MM.1S (cell line): ENCODE measurements around the gene PYGM.

Source experiments
- DNase-seq: peaks from one replicate; pipeline ENCODE4 v3.0.0-alpha.2; 2015
- H2AFZ ChIP-seq: fragments of 300-600 bp; sonication (generic); 2 replicates; pipeline ENCODE4 v1.6.0; 2016; ENCODE audit warnings: antibody characterized with exemption, low read length
- H3F3A ChIP-seq: fragments of 300-600 bp; sonication (generic); 2 replicates; pipeline ENCODE4 v1.6.1; 2016; ENCODE audit warnings: mild to moderate bottlenecking, antibody characterized with exemption, low read length, moderate library complexity, mixed read lengths; ENCODE audit not compliant: insufficient read depth
- H3K27ac ChIP-seq: fragments of 300-600 bp; sonication (generic); 2 replicates; pipeline ENCODE4 v1.5.1; 2016; ENCODE audit warnings: mild to moderate bottlenecking, low read length
- H3K27me3 ChIP-seq: fragments of 300-600 bp; sonication (generic); replicated peaks from 2 replicates; pipeline ENCODE4 v1.6.0; 2016; ENCODE audit warnings: low read length; ENCODE audit not compliant: insufficient read depth
- H3K36me3 ChIP-seq: fragments of 300-600 bp; sonication (generic); replicated peaks from 2 replicates; pipeline ENCODE4 v1.6.1; 2016; ENCODE audit warnings: mild to moderate bottlenecking, low read length, mixed read lengths; ENCODE audit not compliant: insufficient read depth
- H3K4me1 ChIP-seq: fragments of 300-600 bp; sonication (generic); 2 replicates; pipeline ENCODE4 v1.6.1; 2016; ENCODE audit warnings: low read length, mixed read lengths
- H3K4me2 ChIP-seq: fragments of 300-600 bp; sonication (generic); 2 replicates; pipeline ENCODE4 v1.6.0; 2016; ENCODE audit warnings: low read depth, low read length
- H3K4me3 ChIP-seq: fragments of 300-600 bp; sonication (generic); 2 replicates; pipeline ENCODE4 v1.5.1; 2016; ENCODE audit warnings: low read length, mixed read lengths
- H3K79me2 ChIP-seq: fragments of 300-600 bp; sonication (generic); 2 replicates; pipeline ENCODE4 v1.6.1; 2016; ENCODE audit warnings: mixed run types, low read length, mixed read lengths
- H3K9ac ChIP-seq: fragments of 300-600 bp; sonication (generic); 2 replicates; pipeline ENCODE4 v1.6.1; 2016; ENCODE audit warnings: low read length, mixed read lengths
- H3K9me2 ChIP-seq: fragments of 300-600 bp; sonication (generic); replicated peaks from 2 replicates; pipeline ENCODE4 v1.6.1; 2016; ENCODE audit warnings: mild to moderate bottlenecking, low read length, mixed read lengths; ENCODE audit not compliant: insufficient read depth
- H3K9me3 ChIP-seq: fragments of 300-600 bp; sonication (generic); replicated peaks from 2 replicates; pipeline ENCODE4 v1.6.1; 2016; ENCODE audit warnings: mild to moderate bottlenecking, low read length, mixed read lengths; ENCODE audit not compliant: insufficient read depth
- H4K20me1 ChIP-seq: fragments of 300-600 bp; sonication (generic); 2 replicates; pipeline ENCODE4 v1.6.1; 2016; ENCODE audit warnings: mild to moderate bottlenecking, low read length, moderate library complexity, mixed read lengths; ENCODE audit not compliant: insufficient read depth
- CTCF ChIP-seq: fragments of 300-600 bp; sonication (generic); IDR thresholded peaks from 2 replicates; pipeline ENCODE4 v1.5.1; 2016; ENCODE audit warnings: antibody characterized with exemption, low read length, mixed read lengths
- EZH2 ChIP-seq: fragments of 300-600 bp; sonication (generic); optimal IDR thresholded peaks from 2 replicates; pipeline ENCODE3; 2017; ENCODE audit warnings: low read depth, mild to moderate bottlenecking, antibody characterized with exemption, low read length, mixed read lengths
- EZH2phosphoT487 ChIP-seq: fragments of 300-600 bp; sonication (generic); IDR thresholded peaks from 2 replicates; pipeline ENCODE4 v1.6.1; 2018; ENCODE audit warnings: antibody characterized with exemption, low read length

The PYGM gene

GRCh38 chr11:64721359-64721699, 38.4 kb downstream of the PYGM start:
- Histone ChIP-seq H3K79me2 (no peaks in the 10 kb centered on the region), H4K20me1 (no peaks in the 10 kb centered on the region), H3K27ac (no peak overlapping the region), H2AFZ (no peak overlapping the region), H3K4me2 (no peak overlapping the region), H3K4me1 (no peaks in the 10 kb centered on the region), H3K4me3 (no peak overlapping the region), H3K36me3 (no peaks in the 10 kb centered on the region), H3K9me3 (no peaks in the 10 kb centered on the region), H3F3A (no peaks in the 10 kb centered on the region), H3K9ac (no peak overlapping the region), H3K9me2 (no peaks in the 10 kb centered on the region), H3K27me3 (peaks cover 89% of the 10 kb centered on the region)
- no peak for DNase-seq
- TF ChIP-seq CTCF (no peak), EZH2 (no peak), EZH2phosphoT487 (no peak)

- no peak for DNase-seq
- no peak for TF ChIP-seq CTCF
- TF ChIP-seq EZH2, result no peak
- no peak for TF ChIP-seq EZH2phosphoT487
Measured at GRCh38 chr11:64720640-64721358, 39.0 kb downstream of the PYGM start.

GRCh38 chr11:64720167-64720566, 39.6 kb downstream of the PYGM start:
- Histone ChIP-seq H3K4me1 (no peaks in the 10 kb centered on the region), H3K9ac (no peak overlapping the region), H3K36me3 (no peaks in the 10 kb centered on the region), H4K20me1 (no peaks in the 10 kb centered on the region), H3F3A (no peaks in the 10 kb centered on the region), H3K4me2 (no peak overlapping the region), H3K9me2 (no peaks in the 10 kb centered on the region), H3K4me3 (no peak overlapping the region), H2AFZ (no peak overlapping the region), H3K79me2 (no peaks in the 10 kb centered on the region), H3K27me3 (peaks cover 89% of the 10 kb centered on the region), H3K27ac (no peak overlapping the region), H3K9me3 (no peaks in the 10 kb centered on the region)
- no peak for DNase-seq
- no peak for TF ChIP-seq CTCF
- TF ChIP-seq EZH2phosphoT487, result no peak
- TF ChIP-seq EZH2, result no peak

More at GRCh38 chr11:64720640-64721358, 39.0 kb downstream of the PYGM start:
- Histone ChIP-seq H3K79me2 (no peaks in the 10 kb centered on the region), H3K4me2 (no peak overlapping the region), H3K9me3 (no peaks in the 10 kb centered on the region), H3K27me3 (peaks cover 89% of the 10 kb centered on the region), H3K4me3 (no peak overlapping the region), H3K36me3 (no peaks in the 10 kb centered on the region), H3F3A (no peaks in the 10 kb centered on the region), H3K27ac (no peak overlapping the region), H3K9ac (no peak overlapping the region), H3K4me1 (no peaks in the 10 kb centered on the region), H2AFZ (no peak overlapping the region), H4K20me1 (no peaks in the 10 kb centered on the region), H3K9me2 (no peaks in the 10 kb centered on the region)
